ENCODE measurements around the gene SPEF1.

DNA sequence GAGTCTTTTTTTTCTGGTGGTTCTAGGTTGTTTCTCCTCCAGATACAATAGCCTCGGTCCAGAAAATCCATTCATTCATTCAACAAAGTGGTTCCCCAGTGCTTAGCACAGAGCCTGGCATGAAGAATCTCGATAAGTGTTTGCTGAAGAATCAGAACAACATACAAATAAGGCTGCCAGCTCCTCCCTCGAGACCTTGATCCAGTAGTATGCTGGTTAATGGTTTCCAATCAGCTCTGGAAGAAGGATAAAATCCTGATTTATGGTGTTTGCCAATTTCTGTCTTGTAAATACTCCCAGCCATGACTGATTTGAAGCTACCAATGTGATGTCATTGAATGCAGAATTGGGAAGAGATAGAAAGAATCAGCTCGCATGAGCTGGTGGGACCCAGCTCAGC lies 45.5 kb downstream of the SPEF1 start:
- TF ChIP-seq, protein P1, sequence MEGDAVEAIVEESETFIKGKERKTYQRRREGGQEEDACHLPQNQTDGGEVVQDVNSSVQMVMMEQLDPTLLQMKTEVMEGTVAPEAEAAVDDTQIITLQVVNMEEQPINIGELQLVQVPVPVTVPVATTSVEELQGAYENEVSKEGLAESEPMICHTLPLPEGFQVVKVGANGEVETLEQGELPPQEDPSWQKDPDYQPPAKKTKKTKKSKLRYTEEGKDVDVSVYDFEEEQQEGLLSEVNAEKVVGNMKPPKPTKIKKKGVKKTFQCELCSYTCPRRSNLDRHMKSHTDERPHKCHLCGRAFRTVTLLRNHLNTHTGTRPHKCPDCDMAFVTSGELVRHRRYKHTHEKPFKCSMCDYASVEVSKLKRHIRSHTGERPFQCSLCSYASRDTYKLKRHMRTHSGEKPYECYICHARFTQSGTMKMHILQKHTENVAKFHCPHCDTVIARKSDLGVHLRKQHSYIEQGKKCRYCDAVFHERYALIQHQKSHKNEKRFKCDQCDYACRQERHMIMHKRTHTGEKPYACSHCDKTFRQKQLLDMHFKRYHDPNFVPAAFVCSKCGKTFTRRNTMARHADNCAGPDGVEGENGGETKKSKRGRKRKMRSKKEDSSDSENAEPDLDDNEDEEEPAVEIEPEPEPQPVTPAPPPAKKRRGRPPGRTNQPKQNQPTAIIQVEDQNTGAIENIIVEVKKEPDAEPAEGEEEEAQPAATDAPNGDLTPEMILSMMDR (IDR thresholded peaks at IDR 0.05), result no peak
- TF ChIP-seq POLR2A (IDR thresholded peaks at IDR 0.05) (no peak), EP300 (IDR thresholded peaks at IDR 0.05) (no peak)

Data from suprapubic skin (tissue), 3 donors.